ENCODE measurements around the gene SLC6A20.

The SLC6A20 gene

DNA sequence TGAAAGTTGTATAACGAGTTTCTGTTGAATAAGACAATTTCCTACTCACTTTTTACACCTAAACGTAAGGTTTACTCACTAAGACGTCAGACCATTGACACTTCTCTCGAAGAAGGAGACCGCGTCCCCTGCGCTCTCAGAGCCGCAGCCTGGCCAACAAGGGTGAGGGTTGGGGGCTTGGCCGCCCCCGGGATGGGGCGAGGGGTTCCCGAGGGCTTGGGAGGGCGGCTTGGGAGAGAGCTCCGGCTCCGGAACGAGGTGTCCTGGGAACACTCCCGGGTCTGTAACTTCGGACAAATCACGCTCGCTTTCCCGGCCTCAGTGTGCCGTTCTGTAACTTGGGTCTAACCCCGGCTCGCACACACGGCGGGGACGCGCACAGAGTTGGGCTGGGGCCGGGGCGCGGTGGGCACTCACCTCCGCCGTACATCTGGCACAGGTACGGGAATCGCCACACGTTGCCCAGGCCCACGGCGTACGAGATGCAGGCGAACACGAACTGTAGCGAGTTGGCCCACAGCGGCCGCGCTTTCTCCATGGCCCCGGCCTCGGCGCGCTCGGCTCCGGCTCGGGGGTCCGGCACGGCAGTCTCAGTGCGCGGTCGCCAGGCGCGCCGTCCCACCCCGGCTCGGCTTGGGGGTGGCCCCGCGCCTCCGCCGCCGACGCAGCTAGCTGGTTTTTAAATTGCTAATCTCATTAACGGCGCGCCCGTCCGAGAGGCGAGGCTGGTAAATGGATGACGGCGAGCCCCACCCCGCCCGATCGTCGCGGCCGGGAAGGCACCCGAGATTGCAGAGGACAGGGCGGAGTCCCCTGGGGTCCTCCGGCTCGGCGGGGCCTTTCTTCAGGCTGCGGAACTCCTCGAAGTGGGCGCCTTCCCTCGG, at the start of gene SLC6A20:
SLC6A20 (minus strand) TSS at position 655 of the 884 bp plus-strand sequence; CDS start at position 538, 117 bp downstream.
- DNase-seq (ENCODE audit: extremely low spot score), result peak; percentile 47
- POLR2A ChIA-PET, result no interaction called here
- TF ChIP-seq, protein P1, sequence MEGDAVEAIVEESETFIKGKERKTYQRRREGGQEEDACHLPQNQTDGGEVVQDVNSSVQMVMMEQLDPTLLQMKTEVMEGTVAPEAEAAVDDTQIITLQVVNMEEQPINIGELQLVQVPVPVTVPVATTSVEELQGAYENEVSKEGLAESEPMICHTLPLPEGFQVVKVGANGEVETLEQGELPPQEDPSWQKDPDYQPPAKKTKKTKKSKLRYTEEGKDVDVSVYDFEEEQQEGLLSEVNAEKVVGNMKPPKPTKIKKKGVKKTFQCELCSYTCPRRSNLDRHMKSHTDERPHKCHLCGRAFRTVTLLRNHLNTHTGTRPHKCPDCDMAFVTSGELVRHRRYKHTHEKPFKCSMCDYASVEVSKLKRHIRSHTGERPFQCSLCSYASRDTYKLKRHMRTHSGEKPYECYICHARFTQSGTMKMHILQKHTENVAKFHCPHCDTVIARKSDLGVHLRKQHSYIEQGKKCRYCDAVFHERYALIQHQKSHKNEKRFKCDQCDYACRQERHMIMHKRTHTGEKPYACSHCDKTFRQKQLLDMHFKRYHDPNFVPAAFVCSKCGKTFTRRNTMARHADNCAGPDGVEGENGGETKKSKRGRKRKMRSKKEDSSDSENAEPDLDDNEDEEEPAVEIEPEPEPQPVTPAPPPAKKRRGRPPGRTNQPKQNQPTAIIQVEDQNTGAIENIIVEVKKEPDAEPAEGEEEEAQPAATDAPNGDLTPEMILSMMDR (IDR thresholded peaks at IDR 0.05; ENCODE audit: control extremely low read depth, extremely low read depth, low read depth, missing control alignments), result no peak
- CTCF ChIA-PET, result interaction anchor here (1.6 kb wide), 1 partner anchor 36 kb away, joined by 4 read pairs; no protein-coding TSS in a partner anchor

GRCh38 chr3:45844616-45845015, 48.3 kb upstream of the SLC6A20 start:
- ChIA-PET POLR2A (no interaction called here), CTCF (interaction anchor here (1.2 to 4.9 kb wide), 7 partner anchors 9 to 71 kb away, joined by 4 to 23 read pairs (median 5); no protein-coding TSS in a partner anchor)
- no peak for DNase-seq (ENCODE audit: extremely low spot score)
- TF ChIP-seq, protein P1 (IDR thresholded peaks at IDR 0.05; ENCODE audit: control extremely low read depth, extremely low read depth, low read depth, missing control alignments), result no peak

GRCh38 chr3:45842851-45843625, 46.7 kb upstream of the SLC6A20 start:
- POLR2A ChIA-PET, result interaction anchor here (0.8 to 1.2 kb wide), 2 partner anchors 39 to 61 kb away, joined by 3 read pairs; no protein-coding TSS in a partner anchor

GRCh38 chr3:45841757-45842491, 45.6 kb upstream of the SLC6A20 start, which contains the start of gene LZTFL1:
LZTFL1 (minus strand) TSS chr3:45842119; CDS start chr3:45841991, 128 bp downstream.
- POLR2A ChIA-PET, result interaction anchor here (0.8 to 1.2 kb wide), 3 partner anchors 19 to 60 kb away, joined by 3 read pairs; no protein-coding TSS in a partner anchor
- TF ChIP-seq, protein P1 (IDR thresholded peaks at IDR 0.05; ENCODE audit: control extremely low read depth, extremely low read depth, low read depth, missing control alignments), result no peak
- CTCF ChIA-PET, result interaction anchor here (0.9 to 4.9 kb wide), 11 partner anchors 9 to 87 kb away, joined by 3 to 23 read pairs (median 5); no protein-coding TSS in a partner anchor
- peak; percentile 93 for DNase-seq (ENCODE audit: extremely low spot score)

More at GRCh38 chr3:45842851-45843625, 46.7 kb upstream of the SLC6A20 start:
- CTCF ChIA-PET, result interaction anchor here (0.8 to 4.9 kb wide), 14 partner anchors 11 to 236 kb away, joined by 3 to 23 read pairs (median 5); no protein-coding TSS in a partner anchor
- no peak for DNase-seq (ENCODE audit: extremely low spot score)
- TF ChIP-seq, protein P1 (IDR thresholded peaks at IDR 0.05; ENCODE audit: control extremely low read depth, extremely low read depth, low read depth, missing control alignments), result no peak

DNA sequence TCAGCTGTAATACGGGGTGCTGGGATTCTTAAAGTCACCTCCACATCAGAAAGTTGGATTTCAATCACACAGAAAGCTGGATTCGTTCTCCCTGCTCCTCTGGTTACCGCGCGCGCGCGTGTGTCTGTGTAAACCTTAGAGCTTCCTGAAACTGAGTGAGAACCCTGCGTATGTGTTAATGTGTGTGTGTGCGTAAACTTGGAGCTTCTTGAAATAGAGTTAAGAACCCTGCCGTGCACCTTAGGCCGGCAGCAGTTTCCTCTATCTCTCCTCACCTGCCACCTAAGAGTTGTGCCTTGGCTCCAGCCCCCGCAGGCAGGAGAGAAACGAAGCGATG, 45.1 kb upstream of the SLC6A20 start:
- POLR2A ChIA-PET, result interaction anchor here (0.9 kb wide), 1 partner anchor 20 kb away, joined by 3 read pairs; no protein-coding TSS in a partner anchor
- TF ChIP-seq, protein P1 (IDR thresholded peaks at IDR 0.05; ENCODE audit: control extremely low read depth, extremely low read depth, low read depth, missing control alignments), result no peak
- DNase-seq (ENCODE audit: extremely low spot score), result no peak
- CTCF ChIA-PET, result interaction anchor here (0.9 to 4.9 kb wide), 6 partner anchors 12 to 87 kb away, joined by 3 to 23 read pairs (median 6); no protein-coding TSS in a partner anchor
